DND-41 (cell line): Measurements from ENCODE around the gene DPM1.

ENCODE experiments used
- EZH2 ChIP-seq: IDR thresholded peaks from 3 replicates; pipeline ENCODE4 v1.6.1; 2012; ENCODE audit warnings: borderline replicate concordance, low read depth, mild to moderate bottlenecking, moderate library complexity, low read length, inconsistent platforms; ENCODE audit not compliant: severe bottlenecking
- TF ChIP-seq, protein P1 (sequence below): IDR thresholded peaks from 2 replicates; pipeline ENCODE4 v1.5.1; 2012; ENCODE audit warnings: borderline replicate concordance, low read length, moderate library complexity, mild to moderate bottlenecking; ENCODE audit not compliant: poor library complexity, severe bottlenecking; ENCODE audit errors: extremely low read depth

GRCh38 chr20:50999355-50999754 is 41.0 kb upstream of the DPM1 start:
- TF ChIP-seq, protein P1, sequence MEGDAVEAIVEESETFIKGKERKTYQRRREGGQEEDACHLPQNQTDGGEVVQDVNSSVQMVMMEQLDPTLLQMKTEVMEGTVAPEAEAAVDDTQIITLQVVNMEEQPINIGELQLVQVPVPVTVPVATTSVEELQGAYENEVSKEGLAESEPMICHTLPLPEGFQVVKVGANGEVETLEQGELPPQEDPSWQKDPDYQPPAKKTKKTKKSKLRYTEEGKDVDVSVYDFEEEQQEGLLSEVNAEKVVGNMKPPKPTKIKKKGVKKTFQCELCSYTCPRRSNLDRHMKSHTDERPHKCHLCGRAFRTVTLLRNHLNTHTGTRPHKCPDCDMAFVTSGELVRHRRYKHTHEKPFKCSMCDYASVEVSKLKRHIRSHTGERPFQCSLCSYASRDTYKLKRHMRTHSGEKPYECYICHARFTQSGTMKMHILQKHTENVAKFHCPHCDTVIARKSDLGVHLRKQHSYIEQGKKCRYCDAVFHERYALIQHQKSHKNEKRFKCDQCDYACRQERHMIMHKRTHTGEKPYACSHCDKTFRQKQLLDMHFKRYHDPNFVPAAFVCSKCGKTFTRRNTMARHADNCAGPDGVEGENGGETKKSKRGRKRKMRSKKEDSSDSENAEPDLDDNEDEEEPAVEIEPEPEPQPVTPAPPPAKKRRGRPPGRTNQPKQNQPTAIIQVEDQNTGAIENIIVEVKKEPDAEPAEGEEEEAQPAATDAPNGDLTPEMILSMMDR = no peak
- no peak for TF ChIP-seq EZH2
